Measurements from ENCODE around the gene UBE2H.

GRCh38 chr7:129781928-129782817, 170.6 kb downstream of the UBE2H start:
- TF ChIP-seq EZH2 (IDR thresholded peaks at IDR 0.05) (no peak), POLR2AphosphoS5 (IDR thresholded peaks at IDR 0.05; ENCODE audit: borderline replicate concordance, low read depth, low read length) (no peak), FOXP2 (optimal IDR thresholded peaks at IDR 0.05; ENCODE audit: control extremely low read depth, extremely low read length, insufficient read depth) (no peak)
